DND-41 (cell line): Measurements from ENCODE around the gene FRS3.

Experiments
- EZH2 ChIP-seq: IDR thresholded peaks from 3 replicates; pipeline ENCODE4 v1.6.1; 2012; ENCODE audit warnings: borderline replicate concordance, low read depth, mild to moderate bottlenecking, moderate library complexity, low read length, inconsistent platforms; ENCODE audit not compliant: severe bottlenecking
- TF ChIP-seq, protein P1 (sequence below): IDR thresholded peaks from 2 replicates; pipeline ENCODE4 v1.5.1; 2012; ENCODE audit warnings: borderline replicate concordance, low read length, moderate library complexity, mild to moderate bottlenecking; ENCODE audit not compliant: poor library complexity, severe bottlenecking; ENCODE audit errors: extremely low read depth

DNA sequence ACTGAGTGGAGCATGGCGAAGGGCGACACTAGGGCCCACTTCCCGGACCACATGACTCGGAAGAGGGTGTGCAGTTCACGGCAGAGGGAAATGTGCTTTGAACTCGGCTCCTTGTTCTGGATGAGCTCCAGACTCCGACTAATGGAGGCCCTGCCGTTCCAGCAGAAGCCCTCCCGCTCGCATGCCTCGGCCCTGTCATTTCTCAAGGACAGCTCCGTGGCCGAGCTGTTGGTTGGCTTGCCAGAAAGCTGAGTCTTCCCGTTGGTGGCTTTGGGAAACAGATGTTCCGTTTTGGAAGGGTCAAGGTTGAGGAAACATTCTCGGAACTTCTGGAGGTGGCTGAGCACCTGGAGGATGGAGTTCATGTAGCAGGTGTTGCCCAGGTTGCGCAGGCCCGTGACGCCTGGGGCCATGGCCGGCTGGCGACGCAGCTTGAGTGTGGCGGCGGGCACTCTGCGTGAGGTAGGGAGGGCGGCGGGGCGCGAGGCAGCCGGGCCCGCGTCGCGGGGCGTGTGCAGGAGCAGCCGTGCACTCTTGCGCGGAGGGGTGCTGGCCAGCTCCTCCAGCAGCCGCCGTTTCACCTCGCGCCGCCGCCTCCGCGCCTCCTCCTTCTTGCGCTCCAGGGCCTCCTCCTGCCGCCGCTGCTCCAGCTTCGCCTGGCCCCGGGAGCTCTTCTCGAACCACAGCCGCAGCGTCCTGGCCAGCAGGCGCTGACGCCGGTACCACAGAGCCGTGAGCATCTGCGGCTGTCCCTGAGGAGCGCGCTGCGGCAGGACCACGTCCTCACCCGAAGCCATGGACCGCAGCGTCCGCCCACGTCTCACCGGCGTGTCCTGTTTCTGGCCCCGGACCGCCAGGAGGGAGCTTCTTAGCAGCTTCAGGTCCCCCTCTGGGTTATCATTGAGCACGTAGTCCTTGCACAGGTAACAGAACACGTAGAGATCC is 26.4 kb upstream of the FRS3 start:
- TF ChIP-seq, protein P1, sequence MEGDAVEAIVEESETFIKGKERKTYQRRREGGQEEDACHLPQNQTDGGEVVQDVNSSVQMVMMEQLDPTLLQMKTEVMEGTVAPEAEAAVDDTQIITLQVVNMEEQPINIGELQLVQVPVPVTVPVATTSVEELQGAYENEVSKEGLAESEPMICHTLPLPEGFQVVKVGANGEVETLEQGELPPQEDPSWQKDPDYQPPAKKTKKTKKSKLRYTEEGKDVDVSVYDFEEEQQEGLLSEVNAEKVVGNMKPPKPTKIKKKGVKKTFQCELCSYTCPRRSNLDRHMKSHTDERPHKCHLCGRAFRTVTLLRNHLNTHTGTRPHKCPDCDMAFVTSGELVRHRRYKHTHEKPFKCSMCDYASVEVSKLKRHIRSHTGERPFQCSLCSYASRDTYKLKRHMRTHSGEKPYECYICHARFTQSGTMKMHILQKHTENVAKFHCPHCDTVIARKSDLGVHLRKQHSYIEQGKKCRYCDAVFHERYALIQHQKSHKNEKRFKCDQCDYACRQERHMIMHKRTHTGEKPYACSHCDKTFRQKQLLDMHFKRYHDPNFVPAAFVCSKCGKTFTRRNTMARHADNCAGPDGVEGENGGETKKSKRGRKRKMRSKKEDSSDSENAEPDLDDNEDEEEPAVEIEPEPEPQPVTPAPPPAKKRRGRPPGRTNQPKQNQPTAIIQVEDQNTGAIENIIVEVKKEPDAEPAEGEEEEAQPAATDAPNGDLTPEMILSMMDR, result no peak
- no peak for TF ChIP-seq EZH2
